Hepatocyte (in vitro differentiated cells): Measurements from ENCODE around the gene PLXNB1.

ENCODE experiments used
- EZH2phosphoT487 ChIP-seq: fragments of 200-600 bp; sonication (generic); IDR thresholded peaks from one replicate; pipeline ENCODE4 v1.6.1; 2018; ENCODE audit warnings: antibody characterized with exemption, mild to moderate bottlenecking, low read depth, moderate library complexity; ENCODE audit not compliant: unreplicated experiment, severe bottlenecking
- TF ChIP-seq, protein P1 (sequence below): fragments of 200-600 bp; sonication (generic); IDR thresholded peaks from 2 replicates; pipeline ENCODE4 v1.5.1; 2016; ENCODE audit warnings: antibody characterized with exemption, mild to moderate bottlenecking; ENCODE audit not compliant: poor library complexity

DNA sequence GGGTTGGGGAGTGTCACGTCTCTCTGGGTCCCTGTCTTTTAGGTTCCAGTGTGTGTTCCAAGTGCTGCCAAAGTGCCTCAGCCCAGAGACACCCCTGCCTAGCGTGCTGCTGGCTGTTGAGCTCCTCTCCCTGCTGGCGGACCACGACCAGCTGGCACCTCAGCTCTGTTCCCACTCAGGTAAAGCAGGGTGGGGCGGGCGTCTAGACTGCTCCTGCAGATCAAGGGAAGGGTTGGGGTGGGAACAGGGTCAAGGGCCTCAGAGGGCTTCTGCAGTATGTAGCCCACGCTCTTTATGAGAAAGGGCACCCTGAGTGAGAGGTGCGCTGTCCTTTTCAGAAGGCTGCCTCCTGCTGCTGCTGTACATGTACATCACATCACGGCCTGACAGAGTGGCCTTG lies 33.8 kb upstream of the PLXNB1 start:
- TF ChIP-seq EZH2phosphoT487, result no peak
- TF ChIP-seq, protein P1, sequence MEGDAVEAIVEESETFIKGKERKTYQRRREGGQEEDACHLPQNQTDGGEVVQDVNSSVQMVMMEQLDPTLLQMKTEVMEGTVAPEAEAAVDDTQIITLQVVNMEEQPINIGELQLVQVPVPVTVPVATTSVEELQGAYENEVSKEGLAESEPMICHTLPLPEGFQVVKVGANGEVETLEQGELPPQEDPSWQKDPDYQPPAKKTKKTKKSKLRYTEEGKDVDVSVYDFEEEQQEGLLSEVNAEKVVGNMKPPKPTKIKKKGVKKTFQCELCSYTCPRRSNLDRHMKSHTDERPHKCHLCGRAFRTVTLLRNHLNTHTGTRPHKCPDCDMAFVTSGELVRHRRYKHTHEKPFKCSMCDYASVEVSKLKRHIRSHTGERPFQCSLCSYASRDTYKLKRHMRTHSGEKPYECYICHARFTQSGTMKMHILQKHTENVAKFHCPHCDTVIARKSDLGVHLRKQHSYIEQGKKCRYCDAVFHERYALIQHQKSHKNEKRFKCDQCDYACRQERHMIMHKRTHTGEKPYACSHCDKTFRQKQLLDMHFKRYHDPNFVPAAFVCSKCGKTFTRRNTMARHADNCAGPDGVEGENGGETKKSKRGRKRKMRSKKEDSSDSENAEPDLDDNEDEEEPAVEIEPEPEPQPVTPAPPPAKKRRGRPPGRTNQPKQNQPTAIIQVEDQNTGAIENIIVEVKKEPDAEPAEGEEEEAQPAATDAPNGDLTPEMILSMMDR, result no peak
